Upper lobe of left lung (tissue), 6 donors: Measurements from ENCODE around the gene KRT86. TPM values are rescaled to one million over a fixed set of nuclear protein-coding genes. Genes with fewer than 3 reads are reported as not detected.

Experiments
- ATAC-seq, 2 donors: fragments of 200-7000 bp; cut with Tn5 transposase; one replicate each; pipeline ENCODE4 v1.9.1; 2022; ENCODE audit warnings: mild to moderate bottlenecking in 2 of 2, moderate library complexity in 2 of 2; ENCODE audit not compliant: low FRiP score in 2 of 2
- DNase-seq, 2 donors: peaks; one replicate each; pipeline ENCODE4 v3.0.0-alpha.2; 2019 to 2020
- H3K27ac ChIP-seq, 4 donors: fragments of 200-600 bp; sonication (generic); one replicate each; pipeline ENCODE4 v1.5.1; 2016 to 2019
- H3K27me3 ChIP-seq, 4 donors: fragments of 200-600 bp; sonication (generic); one replicate each; pipeline ENCODE4 v1.5.1; 2017 to 2019
- H3K36me3 ChIP-seq, 4 donors: fragments of 200-600 bp; sonication (generic); one replicate each; pipeline ENCODE4 v1.5.1; 2016 to 2019
- H3K4me1 ChIP-seq, 4 donors: fragments of 200-600 bp; sonication (generic); one replicate each; pipeline ENCODE4 v1.5.1; 2018 to 2019
- H3K4me3 ChIP-seq, 4 donors: fragments of 200-600 bp; sonication (generic); one replicate each; pipeline ENCODE4 v1.5.1; 2017 to 2019; ENCODE audit warnings: mild to moderate bottlenecking in 2 of 4, moderate library complexity in 1 of 4
- H3K9me3 ChIP-seq, 4 donors: fragments of 200-600 bp; sonication (generic); one replicate each; pipeline ENCODE4 v1.5.1; 2018 to 2019
- CTCF ChIP-seq, 6 experiments: fragments of 450-650 bp in 4 of 6; fragments of 200-600 bp in 2 of 6; sonication (generic) in 2 of 6; IDR thresholded peaks; one replicate each; pipeline ENCODE4 v1.5.1; 2016 to 2019; ENCODE audit warnings: antibody characterized with exemption in 6 of 6
- EP300 ChIP-seq, 4 donors: sonication (generic); formaldehyde crosslinking; IDR thresholded peaks; one replicate each; pipeline ENCODE4 v1.5.1; 2017; ENCODE audit warnings: antibody characterized with exemption in 4 of 4, control low read depth in 2 of 4
- POLR2A ChIP-seq, 4 donors: fragments of 450-650 bp; IDR thresholded peaks; one replicate each; pipeline ENCODE4 v1.5.1; 2016 to 2017; ENCODE audit warnings: antibody characterized with exemption in 4 of 4, mild to moderate bottlenecking in 2 of 4
- POLR2AphosphoS5 ChIP-seq, 2 donors: sonication (generic); formaldehyde crosslinking; IDR thresholded peaks; one replicate each; pipeline ENCODE4 v1.5.1; 2017; ENCODE audit warnings: antibody characterized with exemption in 2 of 2
- WGBS, 2 donors: methylation state at CpG; one replicate each; pipeline ENCODE4 v1.1.5; 2017 to 2018; 5-methylcytosine and 5-hydroxymethylcytosine counted together
- total RNA-seq, 6 donors: library from RNA; depleted of rRNA in 4 of 6; stranded (reverse); fragments of >200 nt in 4 of 6; gene quantifications; one replicate each; pipeline versions ENCODE4 v1.1.0 to v1.2.1, GENCODE V29; 2016 to 2021
- donor health status: DM: no; HTN: no; CAD: no; lungs with moderate emphysema.
- donor health status: DM: no; HTN: yes; CAD: no; lungs with severe emphysema.

KRT86 gene
- total RNA-seq, 6 donors from 2014 or later: 0.30 to 1.5 (median 0.93) TPM; not detected in 2

DNA sequence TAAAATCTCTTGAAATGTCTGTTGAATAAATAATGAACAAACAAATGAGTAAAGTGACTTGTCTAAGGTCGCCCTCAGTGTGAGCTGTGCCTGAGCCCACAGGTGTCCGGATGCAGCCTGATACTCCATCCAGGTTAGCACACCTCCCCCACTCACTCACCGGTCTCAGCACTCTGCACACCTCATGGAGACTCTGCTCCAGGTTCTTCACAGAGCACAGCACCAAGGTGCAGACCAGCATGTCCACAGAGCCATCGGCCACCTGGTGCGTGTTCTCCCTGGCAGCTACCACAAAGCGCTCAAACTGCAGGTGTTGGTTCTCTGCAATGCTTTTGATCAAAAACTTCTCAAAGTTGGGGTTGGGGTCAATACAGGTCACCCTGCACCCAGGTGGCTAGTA is 45.5 kb upstream of the KRT86 start:
- Histone ChIP-seq H3K9me3 (no peaks in the 10 kb centered on the region), H3K4me3 (no peak overlapping the region), H3K4me1 (peaks cover 3 to 36% (median 17%) of the 10 kb centered on the region in 4 donors), H3K27ac (no peak overlapping the region), H3K36me3 (no peaks in the 10 kb centered on the region), H3K27me3 (peaks cover 0 to 21% (median 5%) of the 10 kb centered on the region in 4 donors)
- TF ChIP-seq POLR2AphosphoS5 (IDR thresholded peaks at IDR 0.05): no peak
- ATAC-seq: no peak
- WGBS, 2 donors: 91 to 97% methylated on average over 6 of the region's 6 CpGs
- DNase-seq: no peak

DNA sequence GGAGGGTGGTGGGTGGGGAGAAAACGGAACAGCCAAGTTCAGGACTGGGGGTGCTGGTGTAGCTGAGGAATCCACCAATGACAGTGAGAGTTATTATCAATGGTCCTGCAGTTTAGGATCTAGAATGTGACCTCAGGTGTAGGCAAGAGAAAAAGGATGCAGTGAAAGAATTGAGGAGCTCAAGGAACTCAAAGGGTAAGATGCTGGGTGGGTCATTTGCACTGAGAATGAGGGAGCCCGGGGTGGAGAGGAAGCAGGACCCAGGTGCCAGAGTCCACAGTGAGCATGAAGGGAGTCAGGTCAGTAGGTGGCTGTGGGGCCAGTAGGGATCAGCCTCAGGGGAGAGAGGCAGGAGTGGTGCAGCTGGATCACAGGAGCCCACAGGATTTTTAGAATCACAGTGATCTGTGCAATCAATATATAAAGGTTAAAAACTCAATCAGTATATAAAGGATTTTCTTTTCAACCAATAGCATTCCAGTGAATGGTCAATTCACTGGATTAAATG is 44.6 kb upstream of the KRT86 start:
- TF ChIP-seq POLR2AphosphoS5 (IDR thresholded peaks at IDR 0.05) (no peak), EP300 (IDR thresholded peaks at IDR 0.05) (no peak), CTCF (IDR thresholded peaks at IDR 0.05) (no peak)
- Histone ChIP-seq H3K27me3 (peaks cover 0 to 21% (median 5%) of the 10 kb centered on the region in 4 donors), H3K36me3 (no peaks in the 10 kb centered on the region), H3K27ac (peak overlapping the region in 1 of 4 donors; percentile 79), H3K4me3 (no peak overlapping the region), H3K4me1 (peaks cover 3 to 40% (median 21%) of the 10 kb centered on the region in 4 donors), H3K9me3 (no peaks in the 10 kb centered on the region)
- ATAC-seq (no peak), DNase-seq (no peak)
- 66 to 85% methylated on average over 2 of the region's 2 CpGs for WGBS, 2 donors

GRCh38 chr12:52230364-52231281 is 43.8 kb upstream of the KRT86 start:
- ATAC-seq (peak; percentile 50 to 81), DNase-seq (peak in 1 of 2 donors; percentile 80)
- TF ChIP-seq CTCF (IDR thresholded peaks at IDR 0.05) (no peak), EP300 (IDR thresholded peaks at IDR 0.05) (peak in 3 of 4 donors; percentile 54 to 90 (median 79)), POLR2A (IDR thresholded peaks at IDR 0.05) (peak in 1 of 4 donors; percentile 32), POLR2AphosphoS5 (IDR thresholded peaks at IDR 0.05) (peak; percentile 27 to 68)
- H3K36me3 ChIP-seq: peaks cover 0 to 7% (median 0%) of the 10 kb centered on the region in 4 donors
- H3K9me3 ChIP-seq: no peaks in the 10 kb centered on the region
- peak overlapping the region; percentile 79 to 94 (median 82) for H3K27ac ChIP-seq
- no peak overlapping the region for H3K4me3 ChIP-seq
- H3K4me1 ChIP-seq: peaks cover 3 to 47% (median 24%) of the 10 kb centered on the region in 4 donors
- WGBS, 2 donors: 51 to 55% methylated on average over 8 of the region's 8 CpGs
- H3K27me3 ChIP-seq: peaks cover 0 to 21% (median 5%) of the 10 kb centered on the region in 4 donors

GRCh38 chr12:52231305-52232202 is 42.9 kb upstream of the KRT86 start:
- no peaks in the 10 kb centered on the region for H3K9me3 ChIP-seq
- H3K27ac ChIP-seq: peak overlapping the region; percentile 81 to 94 (median 82)
- H3K4me1 ChIP-seq: peaks cover 3 to 56% (median 29%) of the 10 kb centered on the region in 4 donors
- peak in 1 of 6 experiments; percentile 5 for TF ChIP-seq CTCF (IDR thresholded peaks at IDR 0.05)
- peak; percentile 85 to 94 for TF ChIP-seq POLR2AphosphoS5 (IDR thresholded peaks at IDR 0.05)
- TF ChIP-seq POLR2A (IDR thresholded peaks at IDR 0.05): peak in 1 of 4 donors; percentile 31
- TF ChIP-seq EP300 (IDR thresholded peaks at IDR 0.05): peak; percentile 89 to 99 (median 96)
- WGBS, 2 donors: 45 to 57% methylated on average over 14 to 16 of the region's 16 CpGs
- DNase-seq (peak in 1 of 2 donors; percentile 89), ATAC-seq (peak; percentile 47 to 88)
- H3K27me3 ChIP-seq: peaks cover 0 to 21% (median 5%) of the 10 kb centered on the region in 4 donors
- no peak overlapping the region for H3K4me3 ChIP-seq
- H3K36me3 ChIP-seq: peaks cover 0 to 9% (median 0%) of the 10 kb centered on the region in 4 donors
